HG03342 (cell line): ENCODE measurements around the gene PBX4.
A peak's percentile ranks its signal among the peaks of the same experiment; 100 is the strongest.
"Not testable (repeated sequence)": the region's sequence is repeated elsewhere in the genome, so short reads cannot be mapped to it uniquely, and the experiment has no call there.

Experiments
- ATAC-seq: cut with Tn5 transposase; IDR thresholded peaks from one replicate; pipeline ENCODE4 v1.9.1; 2021; ENCODE audit warnings: mild to moderate bottlenecking, moderate library complexity; ENCODE audit not compliant: unreplicated experiment

Gene PBX4, protein sequence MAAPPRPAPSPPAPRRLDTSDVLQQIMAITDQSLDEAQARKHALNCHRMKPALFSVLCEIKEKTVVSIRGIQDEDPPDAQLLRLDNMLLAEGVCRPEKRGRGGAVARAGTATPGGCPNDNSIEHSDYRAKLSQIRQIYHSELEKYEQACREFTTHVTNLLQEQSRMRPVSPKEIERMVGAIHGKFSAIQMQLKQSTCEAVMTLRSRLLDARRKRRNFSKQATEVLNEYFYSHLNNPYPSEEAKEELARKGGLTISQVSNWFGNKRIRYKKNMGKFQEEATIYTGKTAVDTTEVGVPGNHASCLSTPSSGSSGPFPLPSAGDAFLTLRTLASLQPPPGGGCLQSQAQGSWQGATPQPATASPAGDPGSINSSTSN

GRCh38 chr19:19618219-19619051, at the start of gene PBX4:
Gene PBX4, minus strand, starts transcription at chr19:19618687. Its CDS starts 58 bp downstream, at chr19:19618629.
- ATAC-seq, result peak; percentile 93

- ATAC-seq, result not testable (repeated sequence)
Observed at GRCh38 chr19:19665420-19665948, 47.0 kb upstream of the PBX4 start.

- ATAC-seq, result peak; percentile 55
Observed at GRCh38 chr19:19663256-19664120, 45.0 kb upstream of the PBX4 start, which contains the start of gene ATP13A1. Gene ATP13A1, minus strand, starts transcription at chr19:19663676. Its CDS starts 10 bp downstream, at chr19:19663666.

DNA sequence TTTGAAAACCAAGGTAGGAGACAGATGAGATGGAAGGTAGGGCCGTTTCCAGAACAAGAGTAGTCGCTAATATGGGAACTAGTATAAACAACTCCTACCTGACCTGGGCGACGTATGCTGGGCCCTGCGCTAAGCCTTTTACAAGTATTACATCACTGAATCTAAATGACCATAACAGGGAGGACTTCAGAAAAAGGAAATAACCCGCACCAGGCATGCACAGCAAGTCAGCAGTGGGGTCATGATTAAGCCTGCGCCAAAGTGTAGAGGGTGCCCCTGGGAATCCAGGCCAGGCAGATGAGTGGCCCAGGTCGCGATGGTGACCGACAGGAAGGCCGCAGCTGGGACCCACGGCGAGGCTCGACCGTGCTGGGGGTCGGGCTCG, 44.4 kb upstream of the PBX4 start:
- ATAC-seq, result peak; percentile 3

GRCh38 chr19:19662344-19662743, 43.9 kb upstream of the PBX4 start:
- no peak for ATAC-seq

DNA sequence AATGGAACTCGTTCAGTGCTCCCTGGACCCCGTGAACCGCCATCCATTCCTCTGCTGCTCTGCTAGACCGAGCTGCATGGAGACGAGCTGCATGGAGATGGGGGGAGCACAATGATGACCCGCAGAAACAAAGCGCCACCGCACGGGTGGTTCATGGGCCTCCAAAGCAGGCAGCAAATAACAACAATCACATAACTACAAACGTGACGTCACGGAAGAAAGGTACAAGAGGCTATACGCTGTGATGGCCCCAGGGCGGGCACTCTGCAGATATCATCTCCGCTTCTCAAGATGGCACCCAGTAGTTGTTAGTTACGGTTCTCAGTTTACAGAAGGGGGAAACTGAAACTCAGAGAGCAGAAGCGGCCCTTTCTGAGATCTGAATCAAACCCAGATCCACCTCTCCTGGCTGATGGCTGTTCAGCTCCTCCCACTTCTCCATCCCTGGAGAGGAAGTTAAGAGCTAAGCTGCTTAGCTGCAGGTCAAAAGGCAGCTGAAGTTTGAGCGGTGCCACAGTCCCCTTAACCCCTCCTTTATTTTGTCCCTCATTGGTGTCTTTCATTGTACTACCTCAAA, 43.3 kb upstream of the PBX4 start:
- peak; percentile 39 for ATAC-seq

DNA sequence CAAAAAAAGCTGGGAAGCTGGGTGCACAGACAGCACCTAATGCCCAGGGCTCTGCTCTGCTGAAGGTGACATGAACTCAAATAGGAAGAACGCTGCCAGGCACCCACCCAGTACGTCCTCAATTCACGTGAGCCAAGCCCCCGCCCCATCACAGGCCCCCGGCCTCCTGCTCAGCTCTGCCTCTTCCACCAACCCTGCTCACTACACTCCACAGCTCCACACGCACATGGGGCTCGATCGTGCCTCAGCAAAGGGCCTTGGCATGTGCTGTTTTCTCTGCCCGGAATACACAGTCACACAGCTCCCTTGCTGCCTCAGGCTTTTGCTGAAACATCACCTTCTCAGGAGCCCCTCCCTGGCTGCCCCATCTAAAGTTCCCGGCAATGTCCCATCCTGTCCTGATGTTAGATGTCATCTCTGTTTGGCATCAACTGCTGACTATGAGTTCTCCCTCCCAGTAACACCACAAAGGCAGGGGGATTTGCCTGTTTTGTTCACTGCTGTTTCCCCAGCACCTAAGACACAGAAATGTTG, 42.7 kb upstream of the PBX4 start:
- no peak for ATAC-seq

DNA sequence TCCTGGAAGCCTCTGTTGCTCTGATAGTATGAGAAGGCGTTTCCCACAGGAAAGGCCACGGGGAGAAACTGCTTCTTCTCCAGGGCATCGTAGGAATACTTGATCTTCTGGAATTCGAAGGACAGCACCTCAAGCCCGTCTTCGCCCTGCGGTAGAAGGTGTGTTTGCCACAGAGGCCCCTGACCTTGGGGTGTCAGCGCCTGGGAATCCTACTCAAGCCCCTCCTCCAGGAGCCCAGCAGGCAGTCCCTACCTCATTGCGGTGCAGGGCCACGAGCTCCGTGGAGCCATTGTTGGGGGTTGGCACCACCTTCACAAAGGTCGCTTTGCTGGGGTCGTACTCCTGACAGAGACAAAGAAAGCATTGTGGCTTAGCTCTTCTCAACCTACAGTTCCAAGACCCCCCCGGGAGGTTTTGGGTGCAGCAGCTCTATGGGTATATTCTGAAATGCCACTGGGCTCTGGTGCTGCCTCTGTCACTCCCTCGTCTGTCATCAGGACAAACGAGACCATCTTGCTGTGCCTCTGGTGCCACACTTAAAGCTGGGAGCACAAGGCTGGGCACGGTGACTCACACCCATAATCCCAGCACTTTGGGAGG, 41.3 kb upstream of the PBX4 start:
- no peak for ATAC-seq

- ATAC-seq, result no peak
Observed at GRCh38 chr19:19657397-19657783, 38.9 kb upstream of the PBX4 start.

DNA sequence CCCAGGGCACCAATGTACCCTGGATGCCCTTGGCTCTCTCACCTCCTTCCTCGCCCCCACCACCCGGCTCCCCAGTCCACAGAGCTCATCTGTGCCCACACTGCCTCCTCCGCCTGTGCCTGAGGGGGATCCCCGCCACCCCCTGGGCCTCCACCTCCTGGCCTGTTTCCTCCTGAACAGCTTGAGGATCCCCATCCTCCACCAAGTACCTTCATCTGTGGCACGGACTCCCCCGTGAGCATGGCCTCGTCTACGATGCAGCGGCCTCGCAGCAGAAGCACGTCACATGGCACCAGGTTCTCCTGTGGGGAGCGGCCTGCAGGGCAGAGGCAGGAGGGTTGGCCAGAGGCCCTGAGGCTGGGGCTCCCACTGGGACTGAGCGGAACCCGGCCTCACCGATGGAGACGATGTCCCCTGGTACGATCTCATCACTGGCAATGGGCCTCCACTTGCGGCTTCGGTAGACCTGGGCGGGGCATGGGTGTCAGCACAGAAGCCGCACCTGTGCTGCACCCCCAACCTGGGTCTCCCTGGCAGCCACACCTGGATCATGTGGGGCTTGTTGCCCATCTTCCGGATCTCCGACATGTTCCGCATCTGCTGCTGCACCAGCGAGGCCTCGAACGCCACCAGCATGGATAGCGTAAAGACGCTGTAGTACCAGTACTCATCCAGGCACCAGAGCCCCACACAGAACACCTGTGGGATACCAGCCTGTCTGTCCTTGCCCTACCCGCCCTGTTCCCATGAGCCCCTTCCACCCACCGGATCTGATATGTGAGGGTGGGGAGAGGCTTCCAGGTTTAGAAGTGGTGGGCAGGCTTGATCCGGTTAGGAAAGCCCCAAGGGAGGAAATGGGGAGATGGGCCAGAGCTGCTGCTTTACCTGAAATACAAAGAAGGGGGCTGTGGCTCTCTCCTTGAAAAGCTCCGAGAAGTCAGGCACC, 38.2 kb upstream of the PBX4 start:
- ATAC-seq, result no peak

DNA sequence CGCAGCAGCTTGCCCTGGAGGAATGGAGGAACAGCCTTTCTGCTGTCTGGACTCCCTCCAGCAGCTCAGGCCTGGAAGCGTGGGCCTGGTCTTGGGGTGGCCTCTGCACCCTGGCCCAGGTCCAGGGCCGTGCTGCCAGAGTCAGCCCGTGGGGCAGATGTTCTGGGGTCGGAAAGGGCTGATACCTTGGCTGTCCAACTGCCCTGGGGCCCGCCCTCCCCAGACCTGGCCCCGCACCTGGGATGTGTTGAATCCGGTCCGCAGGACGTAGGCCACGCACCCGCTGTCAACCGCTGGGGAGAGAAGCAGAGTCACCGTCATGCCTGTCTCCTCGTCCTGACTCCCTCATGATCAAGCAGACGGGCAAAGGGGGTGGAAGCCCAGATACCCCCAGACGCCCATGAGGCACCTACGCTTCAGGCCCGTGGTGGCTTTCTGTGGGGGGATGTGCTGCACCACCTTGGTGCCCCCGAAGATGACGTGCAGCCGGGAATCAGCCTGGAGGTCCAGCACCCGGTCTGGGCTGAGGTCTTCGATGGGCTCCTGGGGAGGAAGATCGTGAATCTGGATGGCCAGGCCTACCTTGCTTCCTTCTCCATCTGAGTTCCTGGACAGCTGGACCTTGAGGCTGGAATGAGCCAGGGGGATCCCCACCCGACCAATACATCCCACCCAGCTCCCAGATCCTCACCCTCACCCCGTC, 37.3 kb upstream of the PBX4 start:
- no peak for ATAC-seq

DNA sequence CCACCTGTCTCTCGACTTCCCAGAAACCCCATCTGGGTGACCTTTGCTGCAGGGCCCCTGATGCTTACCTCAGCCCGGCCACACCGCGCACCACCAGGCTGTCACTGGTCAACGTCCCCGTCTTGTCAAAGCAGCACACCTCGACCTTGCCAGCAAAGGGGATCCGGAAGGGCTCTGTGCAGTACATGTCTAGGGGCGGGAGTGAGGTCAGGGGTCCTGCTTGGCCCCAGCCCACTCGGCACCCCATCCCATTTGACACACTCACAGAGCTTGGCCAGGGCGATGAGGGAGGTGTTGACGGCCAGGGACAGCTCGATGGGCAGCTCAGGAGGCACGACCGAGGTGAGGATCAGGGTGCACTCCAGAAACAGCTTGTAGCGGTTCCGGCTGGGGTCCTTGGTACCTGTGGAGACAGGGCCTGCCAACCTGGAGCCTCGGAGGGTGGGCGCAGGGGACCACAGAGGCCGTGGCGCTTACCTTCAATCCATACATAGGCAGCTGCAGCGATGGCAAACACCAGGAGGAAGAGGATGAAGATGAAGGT, 36.6 kb upstream of the PBX4 start:
- ATAC-seq, result no peak

DNA sequence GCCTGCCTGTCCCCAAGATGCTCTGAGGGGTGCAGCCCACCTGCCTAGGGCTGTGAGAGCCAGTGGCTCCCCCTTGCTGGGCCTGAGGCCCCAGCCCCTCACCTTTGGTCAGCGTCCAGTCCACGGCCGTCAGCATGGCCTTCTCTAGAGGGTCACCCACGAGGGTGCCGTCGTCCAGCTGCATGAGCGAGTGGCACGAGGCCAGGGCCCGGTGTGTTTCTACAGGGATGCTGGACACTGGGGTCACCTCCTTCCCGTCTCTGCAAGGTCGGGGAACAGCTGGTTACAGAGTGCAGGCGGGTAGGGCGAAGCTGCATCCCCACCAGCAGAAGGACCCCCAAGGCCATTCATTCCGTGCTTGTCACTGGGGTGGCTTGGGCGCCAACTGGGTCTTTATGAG, 36.0 kb upstream of the PBX4 start:
- no peak for ATAC-seq

- no peak for ATAC-seq
Observed at GRCh38 chr19:19653597-19654147, 35.2 kb upstream of the PBX4 start.

GRCh38 chr19:19652482-19653295, 34.2 kb upstream of the PBX4 start:
- no peak for ATAC-seq

- ATAC-seq, result no peak
Observed at GRCh38 chr19:19651076-19651475, 32.6 kb upstream of the PBX4 start.

DNA sequence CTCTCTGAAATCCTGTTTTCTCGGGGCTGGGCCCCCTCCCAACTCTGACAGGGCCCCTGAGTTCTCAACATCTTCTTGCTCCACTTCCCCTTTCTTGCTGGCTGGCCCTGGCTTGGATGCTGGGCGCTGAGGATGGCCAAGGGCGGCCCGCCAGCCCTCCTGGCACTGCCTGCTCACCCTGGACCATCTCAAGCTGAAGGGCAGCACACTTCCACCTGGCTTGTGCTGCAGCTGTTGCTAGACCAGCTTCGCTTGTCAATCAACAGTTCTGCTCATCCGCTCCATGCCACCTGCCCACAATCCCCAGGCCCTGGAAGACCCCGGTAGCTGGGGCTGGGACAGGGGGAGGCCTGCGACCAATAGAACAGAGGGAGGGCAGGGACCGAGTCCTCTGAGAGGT, 31.8 kb upstream of the PBX4 start:
- no peak for ATAC-seq
